ENCODE results near the gene ULK1. TPM values are rescaled to one million over a fixed set of nuclear protein-coding genes. Genes with fewer than 3 reads are reported as not detected.

ULK1 gene
- total RNA-seq, 2 experiments from 2014 or later, result 85.0 to 91.6 TPM

- Histone ChIP-seq H3K4me3 (ENCODE audit: low read length) (no peak overlapping the region), H3K27me3 (ENCODE audit: control insufficient read depth in 1 of 2, insufficient read depth in 2 of 2, low read length in 2 of 2) (no peaks in the 10 kb centered on the region), H3K27ac (ENCODE audit: low read depth in 1 of 2, low read length in 2 of 2) (no peak overlapping the region), H3K9me3 (ENCODE audit: control insufficient read depth in 1 of 2, insufficient read depth in 1 of 2, low read length in 2 of 2) (no peaks in the 10 kb centered on the region), H3K36me3 (ENCODE audit: insufficient read depth, low read length) (peaks cover 46% of the 10 kb centered on the region), H3K4me1 (ENCODE audit: insufficient read depth, low read length) (no peaks in the 10 kb centered on the region)
- H3K36me3 Mint-ChIP-seq (ENCODE audit: low read depth), result peaks cover 24% of the 10 kb centered on the region
- no peaks in the 10 kb centered on the region for H3K27me3 Mint-ChIP-seq
- DNase-seq (peak in 3 of 14 experiments; percentile 13 to 45 (median 29)), ATAC-seq (ENCODE audit: poor library complexity) (no peak)
- no peaks in the 10 kb centered on the region for H3K9me3 Mint-ChIP-seq
- CTCF ChIA-PET, result no interaction called here
- no peaks in the 10 kb centered on the region for H3K4me1 Mint-ChIP-seq (ENCODE audit: low read depth)
- POLR2A ChIA-PET, result no interaction called here
- TF ChIP-seq CTCF (IDR thresholded peaks at IDR 0.05), result no peak
- no peak overlapping the region for H3K4me3 Mint-ChIP-seq
- intact Hi-C loops (cut with DNase I, micrococcal nuclease), result no loop called here
- no peak overlapping the region for H3K27ac Mint-ChIP-seq
These were observed 22.8 kb downstream of the ULK1 start for GRCh38 chr12:131917139-131917710.

GRCh38 chr12:131917711-131918306 lies 23.4 kb downstream of the ULK1 start:
- POLR2A ChIA-PET, result no interaction called here
- DNase-seq (no peak), ATAC-seq (ENCODE audit: poor library complexity) (no peak)
- H3K36me3 Mint-ChIP-seq (ENCODE audit: low read depth), result peaks cover 24% of the 10 kb centered on the region
- Histone ChIP-seq H3K4me1 (ENCODE audit: insufficient read depth, low read length) (no peaks in the 10 kb centered on the region), H3K9me3 (ENCODE audit: control insufficient read depth in 1 of 2, insufficient read depth in 1 of 2, low read length in 2 of 2) (no peaks in the 10 kb centered on the region), H3K4me3 (ENCODE audit: low read length) (no peak overlapping the region), H3K27me3 (ENCODE audit: control insufficient read depth in 1 of 2, insufficient read depth in 2 of 2, low read length in 2 of 2) (no peaks in the 10 kb centered on the region), H3K36me3 (ENCODE audit: insufficient read depth, low read length) (peaks cover 41% of the 10 kb centered on the region), H3K27ac (ENCODE audit: low read depth in 1 of 2, low read length in 2 of 2) (no peak overlapping the region)
- H3K4me3 Mint-ChIP-seq, result no peak overlapping the region
- H3K27ac Mint-ChIP-seq, result no peak overlapping the region
- intact Hi-C loops (cut with DNase I, micrococcal nuclease), result no loop called here
- H3K9me3 Mint-ChIP-seq, result no peaks in the 10 kb centered on the region
- CTCF ChIA-PET, result no interaction called here
- TF ChIP-seq CTCF (IDR thresholded peaks at IDR 0.05), result no peak
- H3K4me1 Mint-ChIP-seq (ENCODE audit: low read depth), result no peaks in the 10 kb centered on the region
- H3K27me3 Mint-ChIP-seq, result no peaks in the 10 kb centered on the region

- DNase-seq (no peak), ATAC-seq (ENCODE audit: poor library complexity) (no peak)
- Mint-ChIP-seq H3K36me3 (ENCODE audit: low read depth) (peaks cover 24% of the 10 kb centered on the region), H3K9me3 (no peaks in the 10 kb centered on the region), H3K27me3 (no peaks in the 10 kb centered on the region), H3K27ac (no peak overlapping the region), H3K4me3 (no peak overlapping the region), H3K4me1 (ENCODE audit: low read depth) (no peaks in the 10 kb centered on the region)
- Histone ChIP-seq H3K9me3 (ENCODE audit: control insufficient read depth in 1 of 2, insufficient read depth in 1 of 2, low read length in 2 of 2) (no peaks in the 10 kb centered on the region), H3K36me3 (ENCODE audit: insufficient read depth, low read length) (peaks cover 39% of the 10 kb centered on the region), H3K27me3 (ENCODE audit: control insufficient read depth in 1 of 2, insufficient read depth in 2 of 2, low read length in 2 of 2) (no peaks in the 10 kb centered on the region), H3K27ac (ENCODE audit: low read depth in 1 of 2, low read length in 2 of 2) (no peak overlapping the region), H3K4me3 (ENCODE audit: low read length) (no peak overlapping the region), H3K4me1 (ENCODE audit: insufficient read depth, low read length) (no peaks in the 10 kb centered on the region)
- CTCF ChIA-PET, result no interaction called here
- intact Hi-C loops (cut with DNase I, micrococcal nuclease), result no loop called here
- POLR2A ChIA-PET, result no interaction called here
- TF ChIP-seq CTCF (IDR thresholded peaks at IDR 0.05), result no peak
These were observed 24.1 kb downstream of the ULK1 start for GRCh38 chr12:131918311-131919050.
